ENCODE results near the gene CTNNB1.

DNA sequence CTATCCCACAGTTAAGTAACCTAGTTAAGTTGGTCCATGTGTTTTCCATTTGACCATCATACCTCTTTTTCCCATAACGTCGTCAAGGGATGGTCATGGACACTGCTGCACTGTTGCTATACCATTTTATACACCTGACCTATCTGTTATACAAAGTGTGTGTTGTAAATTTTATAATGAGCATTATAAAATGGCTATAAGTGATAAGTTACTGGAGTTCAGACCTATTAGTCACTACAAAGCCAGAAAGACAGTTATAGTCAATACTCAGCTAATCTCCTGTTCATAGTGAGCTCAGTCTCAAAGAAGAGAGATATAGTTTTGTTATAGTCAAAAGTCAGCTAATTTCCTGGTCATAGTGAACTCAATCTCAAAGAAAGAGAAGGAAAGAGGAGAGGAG, 18.9 kb upstream of the CTNNB1 start:
- TF ChIP-seq, protein P1, sequence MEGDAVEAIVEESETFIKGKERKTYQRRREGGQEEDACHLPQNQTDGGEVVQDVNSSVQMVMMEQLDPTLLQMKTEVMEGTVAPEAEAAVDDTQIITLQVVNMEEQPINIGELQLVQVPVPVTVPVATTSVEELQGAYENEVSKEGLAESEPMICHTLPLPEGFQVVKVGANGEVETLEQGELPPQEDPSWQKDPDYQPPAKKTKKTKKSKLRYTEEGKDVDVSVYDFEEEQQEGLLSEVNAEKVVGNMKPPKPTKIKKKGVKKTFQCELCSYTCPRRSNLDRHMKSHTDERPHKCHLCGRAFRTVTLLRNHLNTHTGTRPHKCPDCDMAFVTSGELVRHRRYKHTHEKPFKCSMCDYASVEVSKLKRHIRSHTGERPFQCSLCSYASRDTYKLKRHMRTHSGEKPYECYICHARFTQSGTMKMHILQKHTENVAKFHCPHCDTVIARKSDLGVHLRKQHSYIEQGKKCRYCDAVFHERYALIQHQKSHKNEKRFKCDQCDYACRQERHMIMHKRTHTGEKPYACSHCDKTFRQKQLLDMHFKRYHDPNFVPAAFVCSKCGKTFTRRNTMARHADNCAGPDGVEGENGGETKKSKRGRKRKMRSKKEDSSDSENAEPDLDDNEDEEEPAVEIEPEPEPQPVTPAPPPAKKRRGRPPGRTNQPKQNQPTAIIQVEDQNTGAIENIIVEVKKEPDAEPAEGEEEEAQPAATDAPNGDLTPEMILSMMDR (conservative IDR thresholded peaks at IDR 0.05; ENCODE audit: low read depth, low read length) = no peak
- no peak for TF ChIP-seq EZH2 (IDR thresholded peaks at IDR 0.05; ENCODE audit: borderline replicate concordance, low read depth, low read length, poor library complexity, severe bottlenecking)
